Measurements from ENCODE around the gene NEU2. TPM values are rescaled to one million over a fixed set of nuclear protein-coding genes. Genes with fewer than 3 reads are reported as not detected.

NEU2 gene
- total RNA-seq, 1 experiment from 2014 or later: not detected

- no peak overlapping the region for H3K18ac ChIP-seq (ENCODE audit: insufficient read length, low read depth, low read length)
- Mint-ChIP-seq H3K4me1 (peaks cover 4 to 7% of the 10 kb centered on the region in 2 experiments; a peak in 3 of 4 replicates), H3K27ac (no peak overlapping the region), H3K36me3 (ENCODE audit: insufficient read depth in 1 of 3, low read depth in 3 of 3) (no peaks in the 10 kb centered on the region), H3K9me3 (no peaks in the 10 kb centered on the region; a peak in 1 of 5 replicates), H3K4me3 (no peak overlapping the region), H3K27me3 (ENCODE audit: low read depth) (no peaks in the 10 kb centered on the region)
- H3K4me2 ChIP-seq (ENCODE audit: insufficient read depth, insufficient read length, low read length): no peak overlapping the region
- H2AK5ac ChIP-seq (ENCODE audit: insufficient read length, low read length): no peak overlapping the region
- H3K56ac ChIP-seq (ENCODE audit: insufficient read length, low read depth, low read length): no peak overlapping the region
- H3K9ac ChIP-seq (ENCODE audit: extremely low read depth, insufficient read length, low read length): no peak overlapping the region
- no peak overlapping the region for H2AFZ ChIP-seq (ENCODE audit: low read length)
- H2BK15ac ChIP-seq (ENCODE audit: low read depth, low read length): no peak overlapping the region
- no peak overlapping the region for H3K27ac ChIP-seq (ENCODE audit: insufficient read length, low read depth, low read length)
- TF ChIP-seq CTCF (conservative IDR thresholded peaks at IDR 0.05): no peak
- H4K5ac ChIP-seq (ENCODE audit: insufficient read length, low read depth, low read length): no peak overlapping the region
- no CpG with 5 or more reads among the region's 18 CpGs for WGBS (ENCODE audit: extremely low coverage, insufficient read length, low lambda C conversion rate)
- no peak overlapping the region for H2BK20ac ChIP-seq (ENCODE audit: low read depth, low read length, poor library complexity, severe bottlenecking)
- H3K23me2 ChIP-seq (ENCODE audit: insufficient read length, low read depth, low read length, poor library complexity, severe bottlenecking): no peaks in the 10 kb centered on the region
- H3K9me3 ChIP-seq (ENCODE audit: control insufficient read depth, low read depth, low read length): no peaks in the 10 kb centered on the region
- no peak overlapping the region for H2BK5ac ChIP-seq (ENCODE audit: insufficient read length, low read length)
- no peaks in the 10 kb centered on the region for H3K79me2 ChIP-seq (ENCODE audit: insufficient read depth, low read length)
- H2BK120ac ChIP-seq (ENCODE audit: low read depth, low read length, poor library complexity, severe bottlenecking): no peak overlapping the region
- no peaks in the 10 kb centered on the region for H3K79me1 ChIP-seq (ENCODE audit: insufficient read depth, low read depth, low read length, poor library complexity, severe bottlenecking)
- H3K14ac ChIP-seq (ENCODE audit: insufficient read depth, low read length): no peak overlapping the region; the same call in 1 of the 2 replicates
- no peaks in the 10 kb centered on the region for H3K4me1 ChIP-seq (ENCODE audit: insufficient read depth, low read length)
- no peak overlapping the region for H4K8ac ChIP-seq (replicated peaks; ENCODE audit: insufficient read length, low read depth, low read length)
- no peak overlapping the region for H3K23ac ChIP-seq (ENCODE audit: insufficient read length, low read depth, low read length)
- no peak overlapping the region for H3K4ac ChIP-seq (ENCODE audit: low read depth, low read length)
- H4K20me1 ChIP-seq (ENCODE audit: control insufficient read depth, insufficient read depth, insufficient read length): no peaks in the 10 kb centered on the region
- H3T11ph ChIP-seq (ENCODE audit: low read length): no peak overlapping the region
- H3K27me3 ChIP-seq (ENCODE audit: insufficient read depth, low read length): no peaks in the 10 kb centered on the region
- H4K91ac ChIP-seq (ENCODE audit: insufficient read length, low read depth, low read length): no peak overlapping the region
- H2BK12ac ChIP-seq (ENCODE audit: insufficient read length, low read depth, low read length): no peak overlapping the region
- no peak for DNase-seq
These were observed 9.3 kb upstream of the NEU2 start for GRCh38 chr2:233023007-233023760.

All from H9 (cell line).